ENCODE data around the gene AFDN. TPM values are rescaled to one million over a fixed set of nuclear protein-coding genes. Genes with fewer than 3 reads are reported as not detected.
A peak's percentile ranks its signal among the peaks of the same experiment; 100 is the strongest.

The AFDN gene
- total RNA-seq, 1 experiment from 2014 or later: 226 TPM

- Mint-ChIP-seq H3K27me3 (ENCODE audit: unreplicated experiment) (no peaks in the 10 kb centered on the region), H3K27ac (ENCODE audit: unreplicated experiment) (no peak overlapping the region), H3K4me3 (ENCODE audit: low read depth, unreplicated experiment) (no peak overlapping the region), H3K4me1 (ENCODE audit: low read depth, unreplicated experiment) (peaks cover 25% of the 10 kb centered on the region), H3K36me3 (ENCODE audit: insufficient read depth, unreplicated experiment) (peaks cover 22% of the 10 kb centered on the region), H3K9me3 (ENCODE audit: low read depth, unreplicated experiment) (no peaks in the 10 kb centered on the region)
- no peak for TF ChIP-seq CTCF (IDR thresholded peaks at IDR 0.05; ENCODE audit: unreplicated experiment)
- no peak for DNase-seq
- no TSS peak for BruUV-seq (replicated peaks)
- intact Hi-C loops (cut with micrococcal nuclease; ENCODE audit: unreplicated experiment): loop anchor here (10.0 kb wide), 1 partner anchor 99 kb away; no protein-coding TSS in a partner anchor
- CTCF ChIA-PET: interaction anchor here (0.8 kb wide), 1 partner anchor 14 kb away, joined by 3 read pairs; no protein-coding TSS in a partner anchor
These were observed 109.3 kb downstream of the AFDN start for GRCh38 chr6:167936051-167936450.

- DNase-seq: no peak
- CTCF ChIA-PET: no interaction called here
- peaks cover 17% of the 10 kb centered on the region for H3K36me3 Mint-ChIP-seq (ENCODE audit: insufficient read depth, unreplicated experiment)
- H3K9me3 Mint-ChIP-seq (ENCODE audit: low read depth, unreplicated experiment): no peaks in the 10 kb centered on the region
- no peaks in the 10 kb centered on the region for H3K27me3 Mint-ChIP-seq (ENCODE audit: unreplicated experiment)
- no peak for TF ChIP-seq CTCF (IDR thresholded peaks at IDR 0.05; ENCODE audit: unreplicated experiment)
- H3K27ac Mint-ChIP-seq (ENCODE audit: unreplicated experiment): no peak overlapping the region
- BruUV-seq (replicated peaks): no TSS peak
- H3K4me3 Mint-ChIP-seq (ENCODE audit: low read depth, unreplicated experiment): no peak overlapping the region
- intact Hi-C loops (cut with micrococcal nuclease; ENCODE audit: unreplicated experiment): loop anchor here (10.0 kb wide), 1 partner anchor 98 kb away; no protein-coding TSS in a partner anchor
- peaks cover 12% of the 10 kb centered on the region for H3K4me1 Mint-ChIP-seq (ENCODE audit: low read depth, unreplicated experiment)
These were observed 110.6 kb downstream of the AFDN start for GRCh38 chr6:167937301-167937700.

- CTCF ChIA-PET: no interaction called here
- Mint-ChIP-seq H3K27me3 (ENCODE audit: unreplicated experiment) (no peaks in the 10 kb centered on the region), H3K4me1 (ENCODE audit: low read depth, unreplicated experiment) (peaks cover 7% of the 10 kb centered on the region), H3K4me3 (ENCODE audit: low read depth, unreplicated experiment) (no peak overlapping the region), H3K9me3 (ENCODE audit: low read depth, unreplicated experiment) (no peaks in the 10 kb centered on the region), H3K27ac (ENCODE audit: unreplicated experiment) (peak overlapping the region; percentile 4), H3K36me3 (ENCODE audit: insufficient read depth, unreplicated experiment) (peaks cover 13% of the 10 kb centered on the region)
- intact Hi-C loops (cut with micrococcal nuclease; ENCODE audit: unreplicated experiment): loop anchor here (10.0 kb wide), 1 partner anchor 97 kb away; no protein-coding TSS in a partner anchor
- TF ChIP-seq CTCF (IDR thresholded peaks at IDR 0.05; ENCODE audit: unreplicated experiment): no peak
- BruUV-seq (replicated peaks): no TSS peak
- DNase-seq: no peak
These were observed 111.5 kb downstream of the AFDN start for GRCh38 chr6:167937948-167938911.

GRCh38 chr6:167941822-167942221, 115.1 kb downstream of the AFDN start:
- Mint-ChIP-seq H3K36me3 (ENCODE audit: insufficient read depth, unreplicated experiment) (peaks cover 15% of the 10 kb centered on the region), H3K4me1 (ENCODE audit: low read depth, unreplicated experiment) (no peaks in the 10 kb centered on the region), H3K27me3 (ENCODE audit: unreplicated experiment) (no peaks in the 10 kb centered on the region), H3K9me3 (ENCODE audit: low read depth, unreplicated experiment) (no peaks in the 10 kb centered on the region), H3K4me3 (ENCODE audit: low read depth, unreplicated experiment) (no peak overlapping the region), H3K27ac (ENCODE audit: unreplicated experiment) (no peak overlapping the region)
- no peak for TF ChIP-seq CTCF (IDR thresholded peaks at IDR 0.05; ENCODE audit: unreplicated experiment)
- CTCF ChIA-PET: no interaction called here
- no TSS peak for BruUV-seq (replicated peaks)
- DNase-seq: no peak
- intact Hi-C loops (cut with micrococcal nuclease; ENCODE audit: unreplicated experiment): no loop called here
